HS-5 (cell line): Measurements from ENCODE around the gene GDPD4.

Experiments used
- DNase-seq: peaks from one replicate; pipeline ENCODE4 v3.0.0-alpha.2; 2012; ENCODE audit warnings: low read depth

Gene GDPD4

DNA sequence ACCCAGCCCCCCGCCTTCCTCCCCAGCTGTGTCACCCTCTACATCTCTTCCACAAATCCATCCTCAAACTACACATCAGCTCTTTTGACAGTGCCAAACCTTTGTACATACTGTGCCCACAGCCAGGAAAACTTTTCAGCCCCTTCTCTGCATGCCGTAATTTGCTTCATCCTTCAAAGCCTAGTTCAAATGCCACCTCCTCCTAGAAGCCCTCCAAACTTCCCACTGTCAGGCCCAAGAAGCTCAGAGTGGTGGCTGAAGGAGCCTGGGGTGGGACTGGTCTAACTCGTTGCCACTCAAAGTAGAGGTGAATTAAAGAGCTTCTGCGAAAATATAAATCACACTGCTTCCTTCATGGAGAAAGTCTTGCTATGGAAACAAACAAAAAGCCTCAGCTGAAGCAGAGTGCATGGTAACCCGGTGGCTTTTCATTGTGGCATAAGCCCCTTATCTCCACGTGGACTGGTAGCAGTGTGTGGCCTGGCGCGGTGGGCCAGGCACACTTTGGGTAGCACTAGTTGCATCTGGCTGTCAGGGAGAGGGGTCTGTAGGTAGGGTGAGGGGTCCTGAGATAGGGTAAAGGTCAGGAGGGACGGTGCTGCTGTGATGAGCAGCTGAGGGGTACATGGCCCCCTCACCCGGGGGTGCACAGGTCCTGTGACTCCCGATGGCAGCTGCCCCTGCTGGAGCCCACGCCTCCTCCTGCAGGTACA lies 96.6 kb downstream of the GDPD4 start:
- no peak for DNase-seq

DNA sequence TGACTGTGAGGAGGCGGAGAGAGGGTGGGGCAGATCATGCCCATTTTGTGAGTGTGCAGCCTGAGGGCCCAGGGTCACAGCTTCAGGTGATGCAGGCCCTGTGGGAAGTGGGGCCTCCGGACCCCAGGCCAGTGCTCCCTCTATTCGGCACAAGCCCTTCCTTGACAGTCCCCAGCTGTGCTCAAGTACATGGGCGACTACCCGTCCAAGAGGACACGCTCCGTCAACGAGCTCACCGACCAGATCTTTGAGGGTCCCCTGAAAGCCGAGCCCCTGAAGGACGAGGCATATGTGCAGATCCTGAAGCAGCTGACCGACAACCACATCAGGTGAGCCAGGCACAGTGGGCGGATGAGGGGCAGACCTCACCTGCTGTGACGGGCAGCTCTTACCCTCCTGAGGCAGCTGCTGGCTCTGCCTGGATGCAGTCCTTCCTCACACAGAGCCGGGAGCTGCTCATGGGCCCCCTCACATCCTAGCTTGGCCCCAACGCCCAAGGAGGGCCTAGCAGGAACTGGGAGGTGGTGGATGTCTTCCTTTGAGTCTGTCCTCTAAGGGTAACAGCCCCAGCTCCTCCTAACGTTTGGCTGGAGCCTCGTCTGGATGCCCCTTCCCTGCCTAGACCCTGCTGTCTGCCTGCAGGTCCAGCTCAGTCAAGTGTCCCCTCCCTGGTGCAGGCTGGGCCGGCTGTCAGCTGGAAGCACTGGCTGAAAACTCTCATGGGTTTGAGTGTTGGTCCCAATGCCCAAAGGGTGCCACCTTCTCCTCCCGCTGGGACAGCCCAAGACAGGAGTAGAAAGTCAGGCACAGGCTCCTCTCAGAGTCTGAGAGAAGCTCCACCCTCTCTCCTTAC lies 97.4 kb downstream of the GDPD4 start:
- no peak for DNase-seq

DNA sequence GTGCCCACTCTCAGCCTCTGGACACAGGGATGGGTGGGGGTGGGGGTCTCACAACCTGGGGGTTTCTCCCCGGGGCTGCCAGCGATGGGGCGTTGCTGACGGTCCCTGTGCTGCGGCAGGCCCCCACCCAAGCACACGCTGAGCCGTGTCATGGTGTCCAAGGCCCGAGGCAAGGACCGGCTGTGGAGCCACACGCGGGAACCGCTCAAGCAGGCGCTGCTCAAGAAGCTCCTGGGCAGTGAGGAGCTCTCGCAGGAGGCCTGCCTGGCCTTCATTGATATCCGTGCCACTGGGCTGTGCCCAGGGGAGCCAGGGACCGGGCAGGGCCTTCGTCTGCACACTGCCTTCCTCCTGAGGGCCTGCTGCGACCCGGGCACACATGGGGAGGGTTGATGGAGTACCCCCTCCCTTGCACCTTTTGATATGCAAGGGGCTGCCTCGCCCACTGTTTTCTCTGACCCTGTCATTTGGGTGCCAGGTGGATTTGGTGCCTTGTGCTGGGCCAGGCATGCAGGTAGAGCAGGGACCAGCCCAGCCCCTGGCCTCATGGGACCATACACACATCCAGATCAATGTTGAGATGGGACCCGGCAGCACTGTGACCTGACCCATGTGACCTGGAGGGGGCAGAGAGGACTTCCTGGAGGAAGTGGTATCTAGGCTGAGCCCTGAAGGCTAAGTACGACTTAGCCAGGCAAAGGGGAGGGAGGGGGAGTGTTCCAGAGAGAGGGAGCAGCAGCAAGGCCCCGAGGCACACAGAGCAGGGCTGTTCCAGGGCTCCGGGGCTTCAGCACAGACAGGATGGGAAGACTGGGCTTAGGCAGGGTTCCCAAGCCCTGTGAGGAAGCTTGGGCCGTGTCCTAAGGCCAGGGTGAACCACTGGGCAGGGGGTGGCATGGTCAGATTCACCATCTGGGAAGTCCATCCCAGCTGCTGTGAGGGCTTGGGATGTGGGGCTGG lies 98.3 kb downstream of the GDPD4 start:
- no peak for DNase-seq

DNA sequence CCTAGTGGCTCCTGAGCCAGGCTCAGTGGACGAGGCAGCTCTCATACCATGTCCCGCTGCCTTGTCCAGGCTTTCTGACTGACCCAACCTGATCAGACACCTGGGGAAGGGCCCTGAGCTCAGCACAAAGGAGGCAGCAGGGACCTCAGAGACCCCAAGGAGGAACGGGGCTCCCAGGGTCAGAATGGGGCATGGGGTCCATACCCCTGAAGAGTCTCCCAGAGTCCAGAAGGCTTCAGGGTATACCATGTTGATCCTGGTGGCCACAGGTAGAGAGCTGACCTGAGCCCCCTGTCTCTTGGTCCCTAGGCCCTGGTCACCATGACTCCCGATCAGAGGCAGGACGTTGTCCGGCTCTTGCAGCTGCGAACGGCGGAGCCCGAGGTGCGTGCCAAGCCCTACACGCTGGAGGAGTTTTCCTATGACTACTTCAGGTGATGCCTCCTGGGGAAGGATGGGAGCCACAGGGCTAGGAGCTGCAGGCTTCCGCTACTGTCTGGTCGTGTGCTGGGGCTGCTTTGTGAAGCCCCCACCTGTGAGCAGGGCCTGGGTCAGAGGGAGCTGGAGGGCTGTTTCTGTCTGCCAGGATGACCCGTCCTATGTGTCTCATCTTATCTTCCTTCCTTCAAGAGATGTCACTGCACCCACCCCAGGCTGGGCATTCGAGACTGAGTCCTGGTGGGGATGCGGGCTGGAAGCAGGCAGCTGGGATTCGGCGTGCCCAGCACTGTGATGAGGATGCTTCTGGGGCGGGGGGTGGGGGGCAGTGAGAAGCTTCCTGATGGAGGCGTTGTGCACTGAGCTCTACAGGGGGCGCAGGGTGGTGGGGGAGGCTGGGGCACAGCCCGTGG lies 99.3 kb downstream of the GDPD4 start:
- no peak for DNase-seq

DNA sequence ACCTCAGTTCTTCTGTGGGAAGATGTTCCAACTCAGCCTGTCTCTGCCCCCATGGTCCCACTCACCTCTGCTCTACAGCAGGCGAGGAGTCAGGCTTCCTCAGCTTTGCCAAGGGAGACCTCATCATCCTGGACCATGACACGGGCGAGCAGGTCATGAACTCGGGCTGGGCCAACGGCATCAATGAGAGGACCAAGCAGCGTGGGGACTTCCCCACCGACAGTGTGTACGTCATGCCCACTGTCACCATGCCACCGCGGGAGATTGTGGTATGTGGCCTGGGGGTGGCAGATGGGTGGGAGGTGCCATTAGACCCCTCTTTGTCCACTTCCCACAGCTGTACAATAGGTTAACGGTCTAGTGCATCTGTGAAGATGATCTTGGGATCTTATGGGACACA lies 100.1 kb downstream of the GDPD4 start:
- no peak for DNase-seq

DNA sequence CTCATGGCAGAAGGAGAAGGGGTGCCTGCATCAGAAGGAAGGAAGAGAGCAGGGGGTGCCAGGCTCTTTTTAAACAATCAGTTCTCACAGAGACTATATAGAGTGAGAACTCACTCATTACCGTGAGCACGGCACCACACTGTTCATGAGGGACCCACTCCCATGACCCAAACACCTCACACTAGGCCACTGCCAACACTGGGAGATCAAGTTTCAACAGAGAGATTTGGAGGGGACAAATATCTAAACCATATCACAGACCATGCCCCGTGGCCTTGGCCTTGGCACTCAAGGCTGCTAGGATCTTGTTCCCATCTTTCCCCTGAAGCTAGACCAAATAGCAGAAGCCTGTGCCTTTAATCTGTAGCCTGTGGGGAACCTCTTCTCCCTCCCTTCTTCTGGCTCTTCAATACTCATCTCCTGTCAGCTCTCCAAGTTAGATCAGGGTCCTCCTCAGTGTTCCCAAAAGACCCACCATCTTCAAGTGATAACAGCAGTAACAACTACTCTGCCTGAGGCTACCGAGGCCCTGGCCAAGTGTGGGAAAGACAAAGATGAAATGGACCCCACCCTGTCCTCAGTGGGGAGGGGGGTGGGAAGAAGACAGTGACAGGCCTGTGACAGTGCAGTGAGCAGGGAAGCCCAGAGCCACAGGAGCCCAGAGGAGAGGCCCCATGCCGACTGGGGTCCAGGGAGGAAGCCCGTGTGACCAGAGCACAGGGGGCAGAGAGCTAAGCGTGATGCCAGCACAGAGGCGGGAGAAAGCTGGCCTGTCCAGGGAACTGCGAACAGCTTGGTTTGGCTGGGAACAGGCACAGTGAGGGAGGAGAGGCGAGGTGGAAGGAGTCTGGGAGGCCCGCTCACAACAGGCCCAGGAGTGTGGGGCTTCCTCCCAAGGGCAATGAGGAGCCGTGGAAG lies 100.9 kb downstream of the GDPD4 start:
- no peak for DNase-seq

DNA sequence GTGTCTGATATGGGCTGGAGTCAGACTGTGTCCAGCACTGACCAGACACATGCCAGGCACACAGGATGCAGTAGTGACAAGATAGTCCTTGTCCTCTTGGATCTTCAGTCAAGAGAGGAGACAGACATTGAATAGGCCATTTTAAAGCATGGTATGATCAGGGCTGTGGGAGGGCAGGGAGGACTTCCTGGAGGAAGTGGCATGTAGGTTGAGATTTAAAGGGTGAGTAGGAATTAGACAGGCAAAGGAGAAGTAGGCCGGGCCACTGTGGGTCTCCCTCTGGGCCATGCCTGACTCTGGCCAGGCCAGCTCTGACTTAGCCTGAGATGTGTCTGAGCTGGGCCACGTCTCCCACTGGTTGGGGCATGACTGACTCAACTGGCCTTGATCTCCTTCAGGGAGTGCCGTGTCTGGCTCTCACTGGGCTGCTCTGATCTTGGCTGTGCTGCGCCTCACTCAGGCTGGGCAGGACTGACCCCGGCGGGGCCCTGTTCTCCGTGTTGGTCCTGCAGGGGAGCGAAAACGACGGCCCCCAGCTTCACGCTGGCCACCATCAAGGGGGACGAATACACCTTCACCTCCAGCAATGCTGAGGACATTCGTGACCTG lies 102.2 kb downstream of the GDPD4 start:
- DNase-seq = no peak

DNA sequence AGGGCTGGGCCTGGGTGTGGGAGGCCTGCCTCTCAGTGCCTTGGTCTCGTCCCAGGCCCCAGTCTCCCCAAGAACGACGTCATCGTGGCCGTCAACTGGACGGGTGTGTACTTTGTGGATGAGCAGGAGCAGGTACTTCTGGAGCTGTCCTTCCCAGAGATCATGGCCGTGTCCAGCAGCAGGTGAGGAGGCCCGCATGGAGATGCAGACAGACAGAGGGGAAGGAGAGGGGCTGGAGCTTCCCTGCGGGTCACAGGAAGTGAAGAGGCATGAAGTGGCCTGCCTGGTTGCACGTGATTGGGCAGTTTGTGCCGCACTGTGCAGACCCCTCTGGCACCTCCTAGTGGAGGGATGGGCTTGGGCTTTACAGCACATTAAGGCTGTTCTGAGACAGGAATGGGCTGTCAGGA lies 103.0 kb downstream of the GDPD4 start:
- no peak for DNase-seq

DNA sequence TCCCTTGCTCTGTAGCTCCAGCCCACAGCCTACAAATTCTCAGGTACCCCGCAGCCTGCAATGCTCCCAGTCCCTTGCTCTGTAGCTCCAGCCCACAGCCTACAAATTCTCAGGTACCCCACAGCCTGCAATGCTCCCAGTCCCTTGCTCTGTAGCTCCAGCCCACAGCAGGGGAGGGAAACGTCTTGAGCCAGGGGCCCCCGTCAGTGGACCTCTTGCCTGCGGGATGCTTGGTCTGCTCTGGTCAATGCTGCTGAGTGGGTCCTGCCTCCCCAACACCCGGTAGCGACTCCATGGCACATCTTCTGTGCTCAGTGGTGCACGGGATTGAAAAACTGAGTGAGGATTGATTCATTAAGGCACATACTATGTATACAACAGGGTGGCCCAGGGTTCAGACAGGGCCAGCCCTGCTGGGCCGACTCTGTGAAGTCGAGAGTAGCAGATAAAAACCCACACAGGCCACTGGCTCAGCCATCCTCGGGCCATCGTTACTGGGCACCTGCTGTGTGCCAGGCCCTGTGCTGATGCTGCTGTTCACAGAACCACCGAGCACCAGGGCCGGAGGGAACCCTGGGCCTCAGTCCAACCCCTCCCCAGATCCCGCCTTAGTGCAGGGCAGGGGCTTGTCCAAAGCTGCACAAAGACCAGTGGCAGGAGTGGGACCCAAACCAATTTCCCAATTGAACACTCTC lies 103.7 kb downstream of the GDPD4 start:
- no peak for DNase-seq

DNA sequence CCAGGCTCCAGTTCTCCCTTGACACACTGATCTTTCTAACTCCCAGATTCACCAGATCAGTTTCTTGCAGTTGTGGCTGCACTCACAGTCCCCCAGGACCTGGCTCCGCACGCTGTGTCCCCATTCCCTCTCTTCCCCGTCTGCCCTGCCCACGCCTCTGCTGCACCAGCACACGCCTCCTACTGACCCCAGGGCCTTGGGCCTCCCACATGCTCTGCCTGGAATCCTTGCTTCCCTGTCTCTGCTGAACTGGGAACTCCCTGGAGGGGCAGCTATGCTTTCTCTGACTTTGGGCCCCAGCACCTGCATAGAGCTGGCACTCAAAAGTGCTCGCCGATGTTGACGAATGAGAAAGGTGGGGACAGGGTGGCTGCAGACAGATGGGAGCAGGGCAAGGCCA lies 104.5 kb downstream of the GDPD4 start:
- no peak for DNase-seq

DNA sequence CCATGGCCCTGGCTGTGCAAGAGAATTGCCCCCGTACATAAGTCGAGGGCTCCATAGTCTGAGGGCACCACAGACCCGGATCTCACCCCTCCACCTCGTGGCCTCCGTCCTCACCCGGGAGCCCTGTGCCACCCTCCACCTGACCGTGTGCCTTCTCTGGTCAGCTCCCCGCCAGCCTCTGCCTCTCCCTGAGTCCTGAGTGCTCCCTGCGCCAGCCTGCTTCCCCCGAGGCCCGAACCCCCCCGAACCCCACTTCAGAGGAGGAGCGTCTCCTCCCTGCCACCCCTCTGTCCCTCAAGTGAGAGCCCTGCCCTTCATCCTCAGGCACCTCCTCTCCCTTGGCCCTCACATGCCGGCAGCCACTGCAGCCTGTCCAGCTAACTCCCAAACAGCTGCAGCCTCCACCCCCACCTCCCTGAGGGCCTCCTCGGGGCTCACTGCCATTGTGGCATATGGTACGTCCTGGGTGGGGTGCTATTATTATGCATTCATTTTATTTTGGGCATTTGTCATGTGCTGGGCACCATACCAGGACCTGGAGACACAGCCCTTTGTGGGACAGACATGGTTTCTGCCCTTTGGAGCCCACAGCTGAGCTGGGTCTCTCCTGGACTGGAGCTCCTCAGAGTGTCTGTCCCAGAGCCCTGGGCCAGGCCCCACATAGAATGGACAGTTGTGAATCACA lies 106.3 kb downstream of the GDPD4 start:
- DNase-seq = no peak

DNA sequence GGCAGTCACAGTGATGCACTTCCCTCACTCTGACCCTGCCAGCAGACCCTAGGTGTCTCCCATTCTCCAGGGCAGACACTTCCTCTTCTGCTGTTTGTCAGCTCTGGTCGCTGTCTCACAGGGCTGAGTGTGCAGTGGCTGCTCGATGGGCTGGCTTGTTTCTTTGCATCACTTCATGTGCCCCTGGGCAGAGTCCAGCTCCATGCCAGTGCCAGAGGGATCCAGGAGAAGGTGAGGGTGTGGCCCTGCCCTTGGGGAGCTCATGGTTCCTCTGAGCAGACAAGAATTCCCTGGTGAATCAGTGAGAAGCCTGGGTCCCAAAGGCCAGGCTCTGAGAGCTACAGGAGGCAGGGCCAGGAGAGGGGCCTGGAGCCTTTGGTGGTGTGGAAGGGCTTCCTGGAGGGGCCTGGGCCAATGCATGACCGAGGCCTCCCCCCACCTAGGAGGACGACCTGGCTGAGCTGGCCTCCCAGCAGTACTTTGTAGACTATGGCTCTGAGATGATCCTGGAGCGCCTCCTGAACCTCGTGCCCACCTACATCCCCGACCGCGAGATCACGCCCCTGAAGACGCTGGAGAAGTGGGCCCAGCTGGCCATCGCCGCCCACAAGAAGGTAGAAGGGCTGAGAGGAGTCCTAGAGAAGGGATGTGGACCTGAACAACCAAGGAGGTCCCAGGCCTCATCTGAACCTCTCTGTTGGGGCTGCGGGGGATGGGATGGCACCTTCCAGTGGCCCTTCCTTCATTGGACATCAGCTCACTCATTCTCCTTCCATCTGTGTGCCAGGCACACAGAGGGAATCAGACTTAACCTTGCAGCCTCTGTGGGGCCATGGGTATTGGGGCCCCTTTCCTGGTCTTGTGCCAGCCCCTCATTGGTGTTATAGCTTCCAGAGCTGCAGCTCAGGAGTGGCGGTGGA lies 107.3 kb downstream of the GDPD4 start:
- DNase-seq = no peak

DNA sequence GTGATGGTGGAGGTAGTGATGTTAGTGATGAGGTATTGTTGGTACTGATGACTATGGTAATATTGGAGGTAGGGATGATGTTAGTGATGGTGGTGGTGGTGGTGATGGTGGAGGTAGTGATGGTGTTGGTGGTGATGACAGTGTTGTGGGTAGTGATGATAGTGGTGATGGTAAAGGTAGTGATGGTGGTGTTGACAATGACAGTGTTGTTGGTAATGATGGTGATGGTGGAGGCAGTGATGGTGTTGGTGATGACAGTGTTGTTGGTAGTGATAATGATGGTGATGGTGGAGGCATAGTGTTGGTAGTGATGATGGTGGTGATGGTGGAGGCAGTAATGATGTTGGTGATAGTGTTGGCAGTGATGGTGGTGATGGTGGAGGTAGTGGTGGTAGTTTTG lies 108.3 kb downstream of the GDPD4 start:
- DNase-seq = no peak

DNA sequence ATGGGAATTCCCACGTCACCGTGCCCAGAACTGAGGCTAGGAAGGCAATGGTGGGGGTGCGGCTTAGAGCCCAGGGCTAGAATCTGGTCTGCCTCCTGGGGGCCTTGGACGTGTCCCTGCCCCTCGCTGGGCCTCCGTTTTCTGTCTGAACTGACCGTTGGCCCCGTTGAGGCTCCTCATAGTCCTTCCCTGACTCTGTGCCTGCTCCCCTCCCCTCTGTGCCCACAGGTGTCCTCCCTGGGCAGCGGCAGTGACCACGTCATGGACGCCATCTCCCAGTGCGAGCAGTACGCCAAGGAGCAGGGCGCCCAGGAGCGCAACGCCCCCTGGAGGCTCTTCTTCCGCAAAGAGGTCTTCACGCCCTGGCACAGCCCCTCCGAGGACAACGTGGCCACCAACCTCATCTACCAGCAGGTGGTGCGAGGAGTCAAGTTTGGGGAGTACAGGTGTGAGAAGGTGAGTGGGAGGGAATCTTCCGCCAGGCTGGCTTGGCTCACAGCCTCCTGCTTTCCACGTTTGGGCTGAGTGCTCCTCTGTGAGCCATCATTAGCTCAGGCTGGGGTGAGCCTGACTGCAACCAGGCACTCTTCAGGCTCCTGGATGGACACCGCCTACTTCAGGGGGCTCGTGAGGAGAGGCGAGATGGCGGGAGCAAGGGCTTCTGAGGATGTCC lies 109.5 kb downstream of the GDPD4 start:
- no peak for DNase-seq

DNA sequence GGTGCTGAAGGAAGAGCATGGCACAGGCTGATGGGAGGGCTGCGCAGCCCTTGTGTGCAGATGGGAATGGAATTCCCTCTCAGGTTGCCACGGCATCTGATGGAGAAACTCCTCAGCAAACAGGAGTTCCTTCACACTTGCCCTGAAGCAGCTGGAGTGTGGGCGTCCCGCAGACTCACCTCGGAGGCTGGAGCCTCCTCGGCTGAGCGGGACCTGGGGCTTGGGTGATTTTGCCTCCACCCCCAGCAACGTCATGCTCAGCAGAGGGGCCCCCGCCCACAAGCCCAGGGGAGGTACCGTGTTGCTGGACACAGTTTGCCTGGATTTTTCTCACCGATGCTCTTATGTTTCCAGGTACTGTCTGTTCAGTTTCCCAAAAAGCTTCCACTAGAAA lies 110.1 kb downstream of the GDPD4 start:
- DNase-seq = no peak

DNA sequence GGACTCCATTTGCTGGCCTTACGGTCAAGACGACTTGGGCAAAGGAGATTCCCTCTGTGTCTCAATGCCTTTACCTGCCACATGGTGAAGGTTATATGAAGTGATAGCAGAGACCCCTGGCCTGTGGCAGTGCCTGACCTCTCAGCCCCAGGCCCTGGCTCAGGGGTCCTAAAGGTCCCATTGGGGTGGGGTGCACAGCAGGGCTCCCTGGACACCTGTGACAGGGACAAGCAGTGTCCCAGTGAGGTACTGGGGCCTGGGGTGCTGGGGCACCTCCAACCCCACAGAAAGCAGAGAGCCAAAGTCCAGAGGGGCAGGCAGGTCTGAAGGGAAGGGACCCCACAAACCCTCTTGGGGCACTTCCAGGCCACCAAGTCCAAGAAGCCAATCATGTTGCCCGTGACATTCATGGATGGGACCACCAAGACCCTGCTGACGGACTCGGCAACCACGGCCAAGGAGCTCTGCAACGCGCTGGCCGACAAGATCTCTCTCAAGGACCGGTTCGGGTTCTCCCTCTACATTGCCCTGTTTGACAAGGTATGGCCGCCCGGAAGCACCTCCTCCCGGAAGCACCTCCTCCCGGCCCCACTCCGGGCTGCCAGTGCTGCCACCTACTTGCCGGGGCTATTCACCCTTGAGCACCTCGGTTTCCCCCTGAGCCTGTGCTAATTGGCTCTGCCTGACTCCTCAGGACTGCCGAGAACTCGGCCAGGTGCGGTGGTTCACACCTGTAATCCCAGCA lies 111.0 kb downstream of the GDPD4 start:
- DNase-seq = no peak
